SKM-1 treated with dmso at 0.1 percent for 144 hours (cell line): ENCODE data around the gene NFE2L2.
A peak's percentile ranks its signal among the peaks of the same experiment; 100 is the strongest.
"Not testable (repeated sequence)": the region's sequence is repeated elsewhere in the genome, so short reads cannot be mapped to it uniquely, and the experiment has no call there.

Source experiments
- DNase-seq: peaks from one replicate; lab custom pipeline; 2025; ENCODE audit not compliant: unreplicated experiment; lab: John Stamatoyannopoulos, UW

Gene NFE2L2

DNA sequence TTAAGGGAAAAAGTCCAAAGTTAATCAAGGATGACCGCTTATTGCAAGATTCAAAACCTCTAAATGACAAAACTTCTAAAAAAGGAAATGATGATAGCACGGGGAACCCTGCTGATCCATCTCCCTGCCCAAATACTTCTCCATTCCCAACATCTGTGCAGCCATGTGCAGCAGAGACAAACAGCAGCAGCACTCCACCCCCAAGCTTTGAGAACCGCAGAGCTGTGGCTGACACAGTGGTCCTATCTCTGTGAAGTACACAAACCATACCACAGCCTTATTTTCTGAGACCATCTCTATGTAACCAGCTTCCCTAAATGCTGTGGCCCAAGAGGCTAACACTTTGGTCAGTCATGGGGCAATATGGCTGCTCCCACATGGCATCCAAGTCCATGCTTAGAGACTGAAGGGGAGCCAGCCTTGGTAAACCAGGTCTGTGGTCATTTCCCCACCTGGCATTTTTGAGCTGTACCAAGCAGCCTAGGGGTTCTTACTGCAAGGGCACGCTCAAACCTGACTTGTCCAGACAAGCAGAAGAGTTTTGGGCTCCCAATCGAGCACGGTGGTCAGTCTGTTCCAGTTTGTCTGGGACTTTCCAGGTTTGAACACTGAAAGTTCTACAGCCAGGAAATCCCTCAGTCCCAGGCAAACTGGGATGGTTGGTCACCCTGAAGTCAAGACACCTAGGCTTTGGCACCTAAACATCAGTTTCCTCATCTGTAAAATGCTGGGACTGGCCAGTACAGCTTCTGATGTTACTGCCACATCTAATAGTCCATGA, 17.1 kb upstream of the NFE2L2 start:
- DNase-seq = peak; percentile 88

DNA sequence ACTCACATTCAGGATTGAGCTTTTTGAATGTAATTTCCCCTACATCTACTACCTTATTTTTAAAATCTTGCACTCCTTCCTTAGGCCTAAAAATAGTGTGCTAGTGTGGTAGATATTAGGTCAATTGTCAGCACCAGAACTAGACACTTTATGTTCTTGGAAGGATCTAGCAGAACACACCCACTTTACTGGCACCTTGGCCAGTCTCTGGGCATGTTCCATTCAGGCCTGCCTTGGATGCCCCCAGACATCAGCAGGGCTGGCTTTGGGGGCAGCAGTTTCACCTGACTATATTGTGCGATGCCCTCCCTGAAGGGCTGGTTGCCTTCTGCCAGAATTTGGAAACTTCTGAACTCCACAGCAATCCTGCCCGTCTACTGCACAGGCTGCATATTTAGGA, 15.3 kb upstream of the NFE2L2 start:
- DNase-seq = no peak

DNA sequence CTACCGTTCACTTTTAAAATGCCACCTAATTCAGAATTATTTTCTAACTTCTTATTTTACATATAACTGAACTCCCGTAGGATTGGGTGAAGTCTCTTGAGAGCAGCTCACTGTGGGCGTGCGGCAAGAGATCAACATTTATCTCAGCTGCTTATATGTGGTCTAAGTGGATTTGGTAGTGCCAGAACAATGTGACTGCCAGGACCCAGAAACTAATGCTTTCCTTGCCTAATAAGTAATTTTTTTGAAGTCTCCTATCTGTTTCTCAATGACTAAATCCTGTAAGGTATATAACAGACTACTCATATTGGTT, 11.2 kb upstream of the NFE2L2 start:
- DNase-seq = no peak

DNA sequence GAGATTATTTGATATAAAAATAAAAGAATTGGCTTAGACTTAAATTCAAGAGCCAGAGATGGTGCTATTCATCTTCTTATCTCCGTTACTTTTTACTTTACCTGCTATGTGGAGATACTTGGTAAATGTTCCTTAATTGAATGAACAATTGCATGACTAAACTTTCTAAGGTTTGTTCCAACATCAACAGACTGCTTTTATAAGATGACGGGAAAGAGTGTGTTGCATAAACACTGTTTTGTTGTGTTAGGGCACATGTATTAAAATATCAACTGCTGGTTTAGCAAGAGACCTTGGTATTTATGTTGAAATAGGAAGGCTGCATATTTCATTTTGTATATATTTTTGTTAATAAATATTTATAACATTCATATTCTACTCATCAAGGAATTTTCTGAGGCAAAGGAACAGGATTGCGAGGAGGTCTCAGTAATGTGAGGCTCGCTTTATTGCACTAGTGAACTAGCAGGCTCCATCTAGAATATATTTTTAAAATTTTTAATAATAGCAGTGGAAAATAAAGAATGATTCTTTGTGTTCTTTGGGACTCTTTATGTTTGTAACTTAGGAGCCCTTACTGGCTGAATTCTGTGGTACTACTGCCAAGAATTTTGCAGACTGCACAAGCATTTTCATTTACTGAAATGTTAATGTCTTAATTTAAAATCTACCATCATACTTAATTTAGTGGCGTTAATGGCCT, 10.7 kb upstream of the NFE2L2 start:
- DNase-seq = no peak

DNA sequence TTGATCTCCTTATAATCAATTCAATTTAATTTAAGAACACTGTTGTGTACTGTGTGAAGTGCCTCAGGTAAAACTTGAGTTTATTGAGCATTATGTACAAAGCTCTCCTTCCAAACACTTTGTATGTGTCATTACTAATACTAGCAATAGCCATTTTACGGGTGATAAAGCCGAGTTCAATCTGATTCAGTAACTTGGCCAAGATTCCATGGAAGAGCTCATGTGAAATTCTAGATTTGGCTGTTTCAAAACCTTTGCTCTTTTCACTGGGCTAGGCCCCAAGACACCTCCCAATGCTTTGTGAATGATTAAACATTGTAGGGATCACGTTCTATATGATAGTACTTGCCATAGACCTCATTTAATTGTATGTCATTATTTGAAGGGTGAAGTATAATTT, 8.9 kb upstream of the NFE2L2 start:
- DNase-seq = no peak

DNA sequence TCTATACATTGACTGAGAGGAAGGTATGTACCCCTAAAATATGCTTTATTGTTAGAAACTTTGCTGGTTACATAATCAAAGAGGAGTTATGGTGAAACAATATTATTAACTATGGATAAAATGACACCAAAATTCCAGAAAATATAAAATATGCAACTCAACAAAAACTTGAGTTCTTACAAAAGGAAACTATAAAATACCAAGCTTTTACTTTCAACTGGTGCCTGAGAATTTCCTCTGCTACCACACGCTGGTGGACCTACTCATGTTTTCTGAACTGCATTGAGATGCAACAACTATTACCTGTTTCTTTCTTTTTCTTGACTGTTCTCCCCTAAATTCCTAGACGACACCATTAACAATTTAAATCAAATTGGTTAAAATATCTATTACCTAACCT, 8.2 kb upstream of the NFE2L2 start:
- DNase-seq = no peak

DNA sequence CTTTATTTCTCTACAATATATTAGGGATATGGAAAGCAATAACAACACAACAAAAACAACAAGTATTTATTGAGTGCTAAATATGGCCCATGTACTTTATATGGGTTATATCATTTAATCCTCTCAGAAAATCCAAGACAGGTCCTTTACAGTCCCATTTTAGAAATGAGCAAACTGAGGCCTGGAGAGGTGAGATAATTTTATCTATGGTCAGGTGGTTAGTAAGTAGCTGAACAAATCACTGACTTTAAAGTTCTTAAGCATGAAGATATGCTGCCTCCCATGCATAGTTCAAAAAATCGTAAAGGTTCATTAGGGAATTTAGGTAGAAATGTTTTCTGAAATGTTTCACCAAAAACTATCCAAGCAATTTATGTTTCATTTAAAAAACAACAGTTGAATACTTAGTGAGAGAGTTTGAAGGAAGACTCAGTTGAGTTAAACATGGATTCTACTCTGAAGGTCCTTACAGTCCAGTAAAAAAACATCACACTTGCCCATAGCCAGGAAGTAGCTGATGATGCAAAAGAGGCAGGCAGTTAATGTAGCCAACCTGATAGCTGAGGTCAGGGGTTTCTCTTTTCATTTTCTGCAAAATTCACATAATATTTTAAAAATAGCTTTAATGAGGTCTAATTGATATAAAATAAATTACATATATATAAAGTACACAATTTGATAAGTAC, 7.6 kb upstream of the NFE2L2 start:
- DNase-seq = no peak

DNA sequence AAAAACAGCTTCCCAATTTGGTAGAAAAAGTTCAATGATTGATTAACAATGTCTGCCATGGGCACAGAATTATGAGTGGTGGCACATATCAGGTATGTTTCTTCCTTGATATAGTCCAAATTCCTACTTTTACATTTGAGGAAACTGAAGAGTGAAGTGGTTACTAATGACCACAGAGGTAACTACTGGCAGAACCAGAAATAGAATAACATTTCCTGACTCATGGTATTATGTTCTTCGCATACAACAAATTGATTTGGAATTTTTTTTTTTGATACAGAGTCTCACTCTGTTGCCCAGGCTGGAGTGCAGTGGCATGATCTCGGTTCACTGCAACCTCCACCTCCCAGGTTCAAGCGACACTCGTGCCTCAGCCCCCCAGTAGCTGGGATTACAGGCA, 6.0 kb upstream of the NFE2L2 start:
- DNase-seq = no peak

DNA sequence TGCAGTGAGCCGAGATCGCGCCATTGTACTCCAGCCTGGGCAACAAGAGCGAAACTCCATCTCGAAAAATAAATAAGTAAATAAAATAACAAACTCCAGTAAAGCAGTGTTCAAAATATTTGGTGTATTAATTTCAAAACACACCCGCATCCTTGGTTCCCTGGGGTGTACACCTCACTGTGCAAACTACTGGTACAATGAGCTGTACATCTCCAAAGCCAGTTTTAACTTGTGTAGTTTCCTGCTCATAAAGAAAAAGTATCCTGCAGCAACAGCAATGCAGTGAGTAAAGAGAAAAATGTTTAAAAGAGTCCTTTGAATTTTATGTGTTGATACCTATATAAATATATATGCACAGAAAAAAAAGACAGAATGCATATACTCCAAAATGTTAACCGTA, 4.4 kb upstream of the NFE2L2 start:
- DNase-seq = no peak

DNA sequence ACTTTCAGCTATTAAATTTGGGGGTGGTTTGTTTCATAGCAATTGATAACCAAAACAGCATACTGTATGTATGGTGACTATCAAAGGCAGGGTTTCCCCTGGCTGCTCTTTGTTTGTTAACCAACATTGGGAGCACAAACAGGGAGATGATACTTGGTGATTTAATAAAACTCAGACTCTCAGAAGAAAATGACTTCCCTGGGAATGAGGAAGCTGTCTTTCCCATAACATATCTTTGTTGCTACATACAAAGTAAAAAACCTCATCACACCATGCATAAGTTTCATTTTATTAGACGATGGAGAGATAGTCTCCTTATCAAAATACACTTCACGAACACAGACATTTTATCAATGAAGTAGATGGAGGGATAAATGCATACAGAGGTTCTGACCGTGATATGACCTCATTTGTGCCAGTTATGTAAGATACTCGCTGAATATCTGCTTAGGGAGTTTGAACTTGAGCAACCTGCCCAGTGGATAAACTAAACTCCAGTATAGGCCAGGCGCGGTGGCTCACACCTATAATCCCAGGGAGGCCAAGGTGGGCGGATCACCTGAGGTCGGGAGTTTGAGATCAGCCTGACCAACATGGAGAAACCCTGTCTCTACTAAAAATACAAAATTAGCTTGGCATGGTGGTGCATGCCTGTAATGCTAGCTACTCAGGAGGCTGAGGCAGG, 3.8 kb upstream of the NFE2L2 start:
- DNase-seq = no peak

DNA sequence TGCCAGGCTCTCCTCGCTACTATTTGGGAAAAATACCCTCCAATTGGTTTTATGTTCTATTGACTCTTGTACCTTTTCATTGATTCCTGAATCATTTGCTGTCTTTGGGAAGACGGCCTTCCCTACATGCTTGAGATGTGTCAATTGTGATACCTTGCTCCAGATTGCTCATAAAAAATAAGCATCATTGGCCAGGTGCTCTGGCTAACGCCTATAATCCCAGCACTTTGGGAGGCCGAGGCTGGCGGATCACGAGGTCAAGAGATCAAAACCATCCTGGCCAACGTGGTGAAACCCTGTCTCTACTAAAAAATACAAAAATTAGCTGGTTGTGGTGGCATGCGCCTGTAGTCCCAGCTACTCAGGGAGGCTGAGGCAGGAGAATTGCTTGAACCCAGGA, 2.4 kb upstream of the NFE2L2 start:
- DNase-seq = not testable (repeated sequence)

DNA sequence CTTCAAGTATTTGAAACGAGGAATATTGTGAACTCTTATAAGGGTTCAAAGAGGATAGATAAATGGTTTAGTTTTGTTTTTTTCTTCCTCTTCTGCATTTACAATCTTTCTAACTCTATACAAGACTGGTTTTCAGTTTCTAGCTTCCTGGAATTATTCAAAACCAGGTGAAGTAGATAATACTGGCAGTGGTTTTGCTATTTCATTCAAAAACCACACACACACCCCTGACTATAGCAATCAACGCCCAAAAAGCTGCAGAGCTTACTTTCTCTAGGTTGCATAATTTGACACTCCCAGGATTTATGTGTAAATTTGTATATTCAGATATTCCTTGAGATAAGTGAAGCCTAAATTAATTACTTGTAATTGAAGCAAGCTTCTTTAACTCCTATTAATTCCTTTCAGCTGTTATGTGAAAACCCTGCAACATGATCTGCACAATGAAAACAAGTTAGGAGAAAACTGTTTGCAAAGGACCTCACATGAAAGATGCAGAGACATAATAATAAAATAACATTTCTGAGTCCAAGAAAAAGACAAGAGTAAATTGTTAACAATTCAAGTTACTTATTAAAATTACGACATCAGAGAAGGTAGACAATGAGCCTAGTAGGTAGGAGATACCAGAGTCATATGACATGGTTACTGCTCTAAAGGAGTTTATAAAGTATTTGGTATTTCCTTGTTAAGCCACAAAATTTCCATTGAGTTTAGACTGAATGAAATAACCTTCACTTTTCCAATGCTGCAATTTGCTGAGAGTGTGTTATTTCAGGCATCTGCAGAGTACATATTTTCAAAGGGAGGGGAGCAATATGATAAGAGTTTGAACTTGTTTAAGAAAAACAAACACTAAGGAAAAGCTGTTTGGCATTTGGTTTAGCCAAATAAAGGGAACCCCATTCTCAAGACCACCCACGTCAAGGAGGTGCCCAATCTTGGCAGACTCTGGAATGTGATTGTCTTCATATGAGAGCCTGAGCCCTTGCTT, 1.6 kb upstream of the NFE2L2 start:
- DNase-seq = peak; percentile 49

DNA sequence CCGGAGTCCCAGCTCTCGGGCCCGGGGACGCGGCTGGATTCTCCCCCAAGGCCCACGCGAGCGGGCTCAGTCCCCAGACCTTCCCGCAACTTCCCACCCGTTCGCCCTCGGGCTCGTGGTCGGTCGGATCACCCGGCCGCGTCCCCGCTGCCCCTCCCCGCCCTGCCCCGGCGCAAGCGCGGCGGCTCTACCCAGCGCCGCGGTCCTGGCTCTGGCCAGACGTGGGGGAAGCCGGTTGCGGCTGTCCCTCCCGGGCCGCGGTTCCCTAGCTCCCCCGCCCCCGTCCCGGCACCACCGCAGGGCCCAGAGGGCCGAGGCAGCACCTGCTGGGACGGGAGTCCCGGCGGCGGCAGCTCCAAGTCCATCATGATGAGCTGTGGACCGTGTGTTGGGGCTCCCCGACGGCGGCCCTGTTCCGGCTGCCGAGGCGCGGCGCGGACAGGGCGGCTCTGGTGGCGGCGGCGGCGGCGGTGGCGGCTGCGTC, 276 bp downstream of the NFE2L2 start:
- no peak for DNase-seq

DNA sequence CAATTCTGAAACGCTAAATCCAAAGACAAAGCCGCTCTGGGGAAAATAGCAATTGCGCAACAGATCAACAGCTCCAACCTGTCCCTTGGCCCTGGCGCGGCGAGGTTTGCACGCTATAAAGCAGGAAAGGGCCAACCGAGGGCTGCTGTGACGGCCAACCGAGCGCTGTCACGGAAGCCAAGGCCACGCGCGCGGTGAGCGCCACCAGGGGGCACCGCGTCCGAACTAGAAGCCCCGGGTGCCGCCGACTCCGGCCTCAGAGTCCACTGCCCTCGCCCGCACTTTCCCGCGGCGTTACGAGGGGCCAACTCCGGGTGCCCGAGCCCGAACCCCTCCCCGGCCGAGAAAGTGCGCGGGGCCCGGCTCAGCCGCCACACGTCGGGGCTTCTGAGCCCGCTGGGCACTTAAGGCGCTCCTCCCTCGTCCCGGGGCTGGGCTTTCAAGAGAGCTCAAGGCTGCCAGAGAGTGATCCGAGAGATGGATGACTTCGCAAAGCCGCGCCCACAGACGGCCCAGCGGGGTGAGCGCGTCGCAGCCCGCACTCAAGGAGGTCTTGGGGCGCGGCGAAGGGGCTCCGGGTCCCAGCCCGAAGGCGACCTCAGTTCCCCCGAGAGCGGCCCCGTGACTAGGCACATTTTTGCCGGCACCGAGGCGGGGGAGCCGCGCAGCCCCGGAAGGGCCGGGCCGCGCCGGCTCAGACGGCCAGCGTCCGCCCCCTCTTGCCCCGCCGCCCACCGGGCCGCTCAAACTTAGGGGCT, 897 bp downstream of the NFE2L2 start:
- peak; percentile 92 for DNase-seq

DNA sequence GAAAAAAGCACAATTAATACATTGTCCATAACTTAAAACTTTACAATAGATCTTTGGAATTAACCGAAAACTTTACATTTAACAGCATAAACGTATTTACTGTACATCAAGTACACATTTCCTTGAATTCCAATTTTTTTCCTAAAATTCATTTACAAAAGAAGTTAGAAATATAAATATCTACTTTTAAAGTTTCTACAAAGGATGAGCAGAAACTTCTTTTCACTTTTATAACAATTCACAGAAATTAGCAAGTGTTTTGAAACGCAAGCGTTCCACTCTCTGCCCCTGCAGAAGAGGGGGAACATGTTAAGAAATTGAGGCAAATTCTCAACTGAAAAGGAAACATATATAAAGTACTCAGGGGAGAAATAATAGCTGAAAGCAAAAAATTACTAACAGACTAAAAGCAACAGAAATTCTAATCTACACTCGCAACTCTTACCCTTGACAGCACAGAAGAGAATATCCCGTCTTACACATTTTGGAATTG, 1.5 kb downstream of the NFE2L2 start:
- no peak for DNase-seq

DNA sequence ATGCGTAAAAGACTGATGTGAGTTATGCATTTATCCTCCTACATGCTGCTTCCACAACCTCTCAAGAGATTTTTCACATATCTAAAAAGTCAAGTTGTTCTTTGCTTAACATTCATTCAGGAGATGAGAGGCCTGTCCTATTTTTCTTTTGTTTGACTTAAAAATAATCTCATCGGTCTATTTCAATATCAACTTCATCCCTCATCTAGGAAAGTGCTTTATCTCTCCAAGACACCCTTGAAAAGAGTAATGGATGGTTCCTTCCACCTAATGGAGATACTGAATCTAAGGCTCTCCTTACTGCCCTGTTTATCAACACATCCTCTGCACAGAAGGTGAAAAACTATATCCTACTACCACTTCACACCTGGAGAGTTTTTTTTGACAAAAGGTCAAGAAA, 2.4 kb downstream of the NFE2L2 start:
- DNase-seq = no peak

DNA sequence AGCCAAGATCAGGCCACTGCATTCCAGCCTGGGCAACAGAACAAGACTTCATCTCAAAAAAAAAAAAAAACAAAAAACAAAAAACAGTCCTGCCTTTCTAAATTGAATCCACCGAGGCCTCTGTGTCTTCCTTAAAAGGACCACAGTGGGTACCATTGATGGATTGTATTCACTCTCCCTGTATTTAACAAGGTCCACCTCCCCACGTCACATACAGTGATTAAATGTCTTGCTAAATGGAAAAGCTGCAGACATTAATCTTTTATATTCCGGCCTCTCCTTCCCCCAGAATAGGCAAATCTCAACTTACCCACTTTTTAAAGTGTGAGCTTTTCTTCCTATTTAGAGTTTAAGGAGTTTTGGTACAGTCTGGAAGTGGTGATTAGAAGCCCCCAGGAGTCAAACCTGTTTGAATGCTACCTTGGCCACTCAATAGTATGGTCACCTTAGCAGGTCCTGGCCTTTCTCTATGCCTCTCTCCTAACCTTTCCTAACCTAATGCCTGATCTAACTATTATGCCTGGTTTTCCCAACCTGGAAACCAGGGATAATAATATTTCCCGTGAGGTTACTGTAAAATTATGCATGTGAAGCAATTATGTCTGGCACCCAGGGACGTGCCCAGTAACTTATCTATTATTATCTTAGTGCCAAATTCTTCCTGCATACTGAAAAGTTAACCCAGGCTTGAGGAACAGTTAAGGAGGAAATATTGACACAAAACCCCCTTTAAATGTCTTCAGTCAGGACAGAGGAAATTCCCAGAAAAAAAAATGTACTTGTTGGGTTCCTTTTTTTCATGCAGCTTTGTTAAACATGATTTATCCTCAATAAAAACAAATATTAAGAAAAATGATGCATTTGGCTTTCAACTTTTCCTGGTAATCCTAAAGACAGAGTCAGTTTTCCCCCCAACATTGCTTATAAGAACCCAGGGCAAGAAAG, 3.1 kb downstream of the NFE2L2 start:
- no peak for DNase-seq

DNA sequence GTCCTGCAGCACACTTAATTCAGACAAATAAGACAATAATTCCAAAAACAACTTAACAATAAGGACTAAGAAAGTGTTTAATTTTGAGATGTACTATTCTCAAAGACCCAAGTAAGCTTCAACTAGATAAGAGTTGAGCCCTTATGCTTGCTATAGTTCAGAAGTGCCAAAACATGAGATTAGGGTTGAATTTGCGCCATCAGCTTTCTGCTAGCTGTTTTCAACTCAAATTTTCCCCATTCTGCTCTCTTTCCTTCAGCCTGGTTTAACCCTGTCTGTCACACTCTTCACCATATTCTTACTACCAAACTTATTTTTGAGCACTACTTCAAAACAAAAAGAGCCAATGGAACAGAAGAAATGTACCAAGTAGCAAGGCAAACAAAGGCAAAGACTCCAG, 4.1 kb downstream of the NFE2L2 start:
- DNase-seq = no peak
